Measurements from ENCODE around the gene TOPBP1. TPM values are rescaled to one million over a fixed set of nuclear protein-coding genes. Genes with fewer than 3 reads are reported as not detected.
"Not testable (repeated sequence)": the region's sequence is repeated elsewhere in the genome, so short reads cannot be mapped to it uniquely, and the experiment has no call there.

The TOPBP1 gene
- total RNA-seq, 2 experiments from 2014 or later = 131 to 139 TPM

- no peaks in the 10 kb centered on the region for H3K9me2 ChIP-seq (ENCODE audit: insufficient read depth, low read length)
- H3K4me2 ChIP-seq (ENCODE audit: low read length) = no peak overlapping the region
- ChIA-PET CTCF (ENCODE audit: unreplicated experiment) (no interaction called here), POLR2A (no interaction called here)
- no peaks in the 10 kb centered on the region for H3K9me3 ChIP-seq (ENCODE audit: low read length)
- H4K20me1 ChIP-seq (ENCODE audit: insufficient read depth, low read length) = no peaks in the 10 kb centered on the region
- no peak overlapping the region for H3K27ac ChIP-seq (ENCODE audit: low read depth, low read length, poor library complexity, severe bottlenecking)
- intact Hi-C loops (cut with micrococcal nuclease; ENCODE audit: unreplicated experiment) = no loop called here
- no peaks in the 10 kb centered on the region for H3K79me2 ChIP-seq (ENCODE audit: insufficient read depth, low read depth, low read length)
- TF ChIP-seq EZH2phosphoT487 (IDR thresholded peaks at IDR 0.05; ENCODE audit: borderline replicate concordance, low read depth, low read length) (no peak), CTCF (conservative IDR thresholded peaks at IDR 0.05; ENCODE audit: low read length) (no peak)
- H2AFZ ChIP-seq (ENCODE audit: low read length) = no peak overlapping the region
- no TSS peak for BruUV-seq (replicated peaks)
- H3K4me1 ChIP-seq (ENCODE audit: insufficient read depth, low read length, poor library complexity, severe bottlenecking) = no peaks in the 10 kb centered on the region
- H3K36me3 ChIP-seq (ENCODE audit: insufficient read depth, low read length) = no peaks in the 10 kb centered on the region
- no peak for DNase-seq (ENCODE audit: low spot score)
- H3K4me3 ChIP-seq (ENCODE audit: low read depth, low read length, poor library complexity, severe bottlenecking) = no peak overlapping the region
Observed at GRCh38 chr3:133691273-133692107, 29.7 kb upstream of the TOPBP1 start.

- POLR2A ChIA-PET = interaction anchor here (0.6 to 1.2 kb wide), 2 partner anchors 10 to 25 kb away, joined by 3 read pairs; no protein-coding TSS in a partner anchor
- H4K20me1 ChIP-seq (ENCODE audit: insufficient read depth, low read length) = not testable (repeated sequence)
Observed at GRCh38 chr3:133677993-133678392, 16.3 kb upstream of the TOPBP1 start.

GRCh38 chr3:133676336-133677118, 14.8 kb upstream of the TOPBP1 start:
- H3K4me1 ChIP-seq (ENCODE audit: insufficient read depth, low read length, poor library complexity, severe bottlenecking) = peaks cover 15% of the 10 kb centered on the region
- DNase-seq (ENCODE audit: low spot score) = no peak
- intact Hi-C loops (cut with micrococcal nuclease; ENCODE audit: unreplicated experiment) = no loop called here
- TF ChIP-seq EZH2phosphoT487 (IDR thresholded peaks at IDR 0.05; ENCODE audit: borderline replicate concordance, low read depth, low read length) = no peak
- no peak for TF ChIP-seq CTCF (conservative IDR thresholded peaks at IDR 0.05; ENCODE audit: low read length)
- no peaks in the 10 kb centered on the region for H3K9me2 ChIP-seq (ENCODE audit: insufficient read depth, low read length)
- ChIA-PET POLR2A (no interaction called here), CTCF (ENCODE audit: unreplicated experiment) (interaction anchor here (0.6 to 1.0 kb wide), 2 partner anchors 9 to 382 kb away, joined by 3 read pairs; no protein-coding TSS in a partner anchor)
- BruUV-seq (replicated peaks) = no TSS peak
- no peak overlapping the region for H3K27ac ChIP-seq (ENCODE audit: low read depth, low read length, poor library complexity, severe bottlenecking)
- peak overlapping the region; percentile 18; the same call in 1 of the 2 replicates for H3K4me2 ChIP-seq (ENCODE audit: low read length)
- H4K20me1 ChIP-seq (ENCODE audit: insufficient read depth, low read length) = no peaks in the 10 kb centered on the region
- no peaks in the 10 kb centered on the region for H3K79me2 ChIP-seq (ENCODE audit: insufficient read depth, low read depth, low read length)
- no peaks in the 10 kb centered on the region for H3K36me3 ChIP-seq (ENCODE audit: insufficient read depth, low read length)
- no peak overlapping the region for H3K4me3 ChIP-seq (ENCODE audit: low read depth, low read length, poor library complexity, severe bottlenecking)
- H2AFZ ChIP-seq (ENCODE audit: low read length) = no peak overlapping the region
- H3K9me3 ChIP-seq (ENCODE audit: low read length) = no peaks in the 10 kb centered on the region

More at GRCh38 chr3:133677993-133678392, 16.3 kb upstream of the TOPBP1 start:
- H3K4me3 ChIP-seq (ENCODE audit: low read depth, low read length, poor library complexity, severe bottlenecking); H3K9me3 ChIP-seq (ENCODE audit: low read length); H3K36me3 ChIP-seq (ENCODE audit: insufficient read depth, low read length); H3K27ac ChIP-seq (ENCODE audit: low read depth, low read length, poor library complexity, severe bottlenecking); BruUV-seq (replicated peaks); intact Hi-C loops (cut with micrococcal nuclease; ENCODE audit: unreplicated experiment); H3K9me2 ChIP-seq (ENCODE audit: insufficient read depth, low read length); H3K4me2 ChIP-seq (ENCODE audit: low read length); DNase-seq (ENCODE audit: low spot score); H2AFZ ChIP-seq (ENCODE audit: low read length); H3K79me2 ChIP-seq (ENCODE audit: insufficient read depth, low read depth, low read length); CTCF ChIA-PET (ENCODE audit: unreplicated experiment): not testable (repeated sequence)
- H3K4me1 ChIP-seq (ENCODE audit: insufficient read depth, low read length, poor library complexity, severe bottlenecking) = peaks cover 15% of the 10 kb centered on the region

Measured in OCI-LY7 (cell line).